Stimulated activated CD4-positive, alpha-beta T cell treated with anti-CD3 and anti-CD28 coated beads, TNF-alpha, amount 100 ng/mL, for 24 hours (primary cell): ENCODE data around the gene SMTNL1.
A peak's percentile ranks its signal among the peaks of the same experiment; 100 is the strongest.

Experiments used
- DNase-seq, 3 experiments: peaks; one replicate each; pipeline ENCODE4 v3.0.0-alpha.2; 2020; ENCODE audit warnings: low read depth in 3 of 3

The SMTNL1 gene

DNA sequence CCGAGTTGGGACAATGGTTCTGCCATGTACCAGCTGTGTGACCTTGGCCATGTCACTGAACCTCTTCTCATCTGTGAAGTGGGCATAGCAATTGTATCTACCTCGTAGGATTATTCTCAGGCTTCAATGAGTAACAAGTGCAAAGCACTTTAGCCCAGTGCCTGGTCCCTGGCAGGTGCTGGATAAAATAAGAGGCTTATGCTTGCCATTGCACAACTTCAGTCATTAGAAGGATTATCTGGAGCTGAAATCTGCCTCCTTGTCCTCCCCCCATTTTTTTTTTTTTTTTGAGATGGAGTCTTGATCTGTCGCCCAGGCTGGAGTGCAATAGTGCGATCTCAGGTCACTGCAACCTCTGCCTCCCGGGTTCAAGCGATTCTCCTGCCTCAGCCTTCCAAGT is 7.2 kb downstream of the SMTNL1 start:
- no peak for DNase-seq

DNA sequence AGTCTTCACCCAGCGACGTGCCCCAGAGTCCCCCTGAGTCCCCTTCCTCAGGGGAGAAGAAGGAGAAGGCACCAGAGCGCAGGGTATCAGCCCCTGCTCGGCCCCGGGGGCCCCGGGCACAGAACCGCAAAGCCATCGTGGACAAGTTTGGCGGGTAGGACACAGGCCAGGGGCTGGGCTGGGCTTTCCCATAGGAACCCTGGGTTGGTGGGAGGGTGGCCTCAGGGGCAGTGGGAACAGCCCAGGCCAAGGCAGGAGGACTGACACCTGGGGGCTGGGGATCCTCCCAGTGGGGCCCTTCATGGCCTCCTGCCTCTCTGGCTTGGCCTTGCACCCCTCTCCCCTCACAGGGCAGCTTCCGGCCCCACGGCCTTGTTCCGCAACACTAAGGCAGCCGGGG is 8.5 kb downstream of the SMTNL1 start:
- DNase-seq: no peak

DNA sequence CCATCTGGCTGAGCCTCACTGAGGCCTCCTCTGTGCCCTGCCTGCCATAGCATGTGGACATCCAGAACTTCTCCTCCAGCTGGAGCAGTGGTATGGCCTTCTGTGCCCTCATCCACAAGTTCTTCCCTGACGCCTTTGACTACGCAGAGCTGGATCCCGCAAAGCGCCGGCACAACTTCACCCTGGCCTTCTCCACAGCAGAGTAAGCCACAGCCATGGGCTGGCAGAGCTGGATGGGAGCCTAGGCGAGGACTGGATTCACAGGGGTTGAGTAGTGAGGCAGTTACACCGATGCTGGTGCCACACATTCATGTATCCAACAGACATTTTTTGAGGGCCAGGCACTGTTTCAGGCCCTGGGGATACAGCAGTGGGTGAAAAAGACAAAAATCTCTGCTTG is 9.1 kb downstream of the SMTNL1 start:
- no peak for DNase-seq

DNA sequence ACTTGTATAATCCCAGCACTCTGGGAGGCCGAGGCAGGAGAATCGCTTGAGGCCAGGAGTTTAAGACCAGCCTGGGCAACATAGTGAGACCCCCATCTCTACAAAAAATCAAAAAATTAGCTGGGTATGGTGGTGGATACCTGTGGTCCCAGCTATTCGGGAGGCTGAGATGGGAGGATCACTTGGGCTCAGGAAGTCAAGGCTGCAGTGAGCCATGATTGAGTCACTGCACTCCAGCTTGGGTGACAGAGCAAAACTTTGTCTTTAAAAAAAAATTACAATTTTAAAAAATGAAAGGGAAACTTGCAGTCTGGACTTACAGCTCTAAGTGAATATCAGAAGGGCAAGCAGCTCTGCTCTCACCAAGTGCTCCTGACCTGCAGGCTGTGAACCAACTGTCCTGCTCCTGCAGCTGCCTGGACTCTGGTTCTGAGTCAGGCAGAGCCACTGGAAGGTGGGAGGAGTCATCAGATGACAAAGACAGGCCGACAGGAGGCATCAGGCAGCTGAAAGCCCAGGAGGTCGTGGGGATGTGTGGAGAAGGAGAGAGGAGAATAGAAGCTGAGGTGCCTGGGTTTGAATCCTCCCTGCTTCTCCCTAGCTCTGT is 9.6 kb downstream of the SMTNL1 start:
- DNase-seq: no peak

DNA sequence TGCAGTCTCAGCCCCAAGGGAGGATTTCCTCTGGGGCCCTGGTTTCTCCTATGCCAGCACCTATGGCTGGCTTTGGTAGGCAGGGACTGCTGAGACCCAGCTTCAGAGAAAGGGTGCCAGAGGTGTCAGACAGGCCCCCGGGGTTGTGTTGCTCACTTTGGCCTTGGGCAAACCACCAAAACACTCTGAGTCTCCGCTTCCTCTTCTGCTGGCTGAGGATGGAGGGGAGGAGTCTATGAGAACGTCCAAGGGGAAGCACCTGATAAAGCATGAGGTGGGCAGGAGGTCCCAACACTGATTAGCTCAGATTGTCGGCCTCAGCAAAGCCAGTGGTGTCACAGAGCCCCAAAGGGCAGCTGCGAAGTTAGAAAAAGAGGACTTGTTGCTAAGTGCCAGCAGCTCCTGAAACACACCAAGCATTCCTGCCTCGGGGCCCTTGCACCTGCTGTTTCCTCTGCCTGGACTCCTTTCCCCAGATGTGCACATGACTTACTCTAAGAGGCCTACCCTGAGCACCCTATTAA is 10.5 kb downstream of the SMTNL1 start:
- no peak for DNase-seq

DNA sequence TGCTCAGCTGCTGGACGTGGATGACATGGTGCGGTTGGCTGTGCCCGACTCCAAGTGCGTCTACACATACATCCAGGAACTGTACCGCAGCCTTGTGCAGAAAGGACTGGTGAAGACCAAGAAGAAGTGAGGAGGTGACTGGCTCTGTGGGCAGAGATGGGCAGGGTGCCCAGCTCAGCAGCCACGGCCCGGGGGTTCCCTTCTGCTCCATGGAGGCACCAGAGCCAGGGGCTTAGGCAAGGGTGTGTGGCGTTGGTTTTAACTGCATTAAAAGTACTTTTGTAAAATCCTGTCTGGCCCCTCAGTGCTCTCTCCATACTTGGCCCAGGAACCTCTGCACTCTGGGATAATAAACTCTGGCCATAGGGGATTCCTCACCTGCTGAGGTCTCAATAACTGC is 12.6 kb downstream of the SMTNL1 start:
- DNase-seq: no peak

DNA sequence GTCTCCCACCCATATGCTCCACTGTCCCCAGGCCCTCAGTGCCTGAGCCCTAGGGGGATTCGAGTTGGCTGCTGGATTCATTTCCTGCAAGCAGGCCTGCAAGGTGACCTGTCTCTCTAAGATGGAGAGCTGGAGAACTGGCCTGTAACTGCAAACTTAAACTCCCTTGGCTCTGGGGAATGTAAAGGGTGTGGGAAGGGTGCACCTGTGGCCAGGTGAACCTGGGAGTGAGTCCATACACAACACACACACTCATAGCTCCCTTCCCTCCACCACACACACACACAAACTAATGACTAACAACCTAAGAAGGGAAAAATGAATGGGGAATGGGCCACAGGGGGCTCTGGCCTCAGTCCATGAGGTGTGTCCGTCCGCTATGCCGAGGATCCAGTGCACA is 14.5 kb downstream of the SMTNL1 start:
- no peak for DNase-seq

DNA sequence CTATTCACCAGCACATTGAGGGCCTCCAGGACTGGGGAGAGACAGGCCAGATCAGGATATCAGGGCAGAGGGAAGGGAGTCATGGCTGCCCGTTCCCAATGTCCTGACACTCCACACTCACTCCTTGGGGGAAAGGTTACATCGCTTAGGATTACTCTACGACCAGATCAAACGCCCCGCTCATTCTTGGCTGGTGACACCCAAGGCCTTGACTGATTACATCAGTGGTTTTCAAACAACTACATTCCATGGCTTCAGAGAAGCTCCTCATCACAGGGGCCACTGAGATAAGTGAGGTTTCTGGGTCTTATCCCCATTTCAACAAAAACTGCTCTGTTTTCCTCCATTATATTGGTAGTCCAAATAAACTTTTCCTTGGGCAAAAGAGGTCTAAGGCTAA is 15.1 kb downstream of the SMTNL1 start:
- DNase-seq: no peak

DNA sequence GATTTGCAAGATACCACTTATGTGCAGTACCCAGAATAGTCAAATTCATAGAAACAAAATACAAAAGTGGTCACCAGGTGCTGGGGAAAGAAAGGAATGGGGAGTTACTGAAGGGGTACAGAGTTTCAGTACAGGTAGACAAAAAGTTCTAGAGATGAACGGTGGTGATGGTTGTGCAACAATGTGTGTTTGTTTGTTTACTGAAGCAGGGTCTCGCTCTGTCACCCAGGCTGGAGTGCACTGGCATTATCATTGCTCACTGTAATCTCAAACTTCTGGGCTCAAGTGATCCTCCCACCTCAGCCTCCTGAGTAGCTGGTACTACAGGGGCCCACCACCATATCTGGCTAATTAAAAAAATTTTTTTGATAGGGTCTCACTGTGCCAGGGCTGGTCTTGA is 18.0 kb downstream of the SMTNL1 start:
- DNase-seq: no peak

DNA sequence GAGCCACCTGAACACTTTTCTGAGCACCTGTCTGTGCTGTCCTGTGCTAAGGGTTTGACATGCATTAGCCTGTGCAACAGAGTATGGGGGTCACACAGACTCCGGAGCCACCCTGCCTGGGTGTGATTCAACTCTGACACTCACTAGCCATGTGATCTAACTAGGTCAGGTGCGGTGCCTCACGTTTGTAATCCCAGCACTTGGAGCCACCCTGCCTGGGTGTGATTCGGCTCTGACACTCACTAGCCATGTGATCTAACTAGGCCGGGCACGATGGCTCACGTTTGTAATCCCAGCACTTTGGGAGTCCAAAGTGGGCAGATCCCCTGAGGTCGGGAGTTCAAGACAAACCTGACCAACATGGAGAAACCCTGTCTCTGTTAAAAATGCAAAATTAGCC is 18.6 kb downstream of the SMTNL1 start:
- DNase-seq: no peak

DNA sequence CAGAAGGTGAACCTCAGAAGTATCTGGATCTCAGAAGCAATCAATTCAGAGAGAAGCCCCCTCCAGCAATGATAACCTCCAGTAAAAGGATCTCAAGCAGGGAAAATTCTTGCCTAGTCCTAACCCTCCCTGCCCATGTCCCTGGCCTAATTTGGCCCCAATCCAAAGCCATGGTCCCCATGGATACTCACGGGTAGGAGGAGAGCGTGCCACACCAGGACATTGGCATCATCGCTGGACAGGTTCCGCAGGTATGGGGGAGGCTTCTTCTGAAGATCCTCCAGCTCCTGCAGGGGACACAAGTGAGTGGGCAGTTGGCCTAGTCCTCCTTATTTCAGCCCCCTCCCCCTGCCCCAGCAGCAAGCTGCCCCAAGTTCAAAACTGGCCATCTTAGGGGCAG is 22.8 kb downstream of the SMTNL1 start:
- no peak for DNase-seq

DNA sequence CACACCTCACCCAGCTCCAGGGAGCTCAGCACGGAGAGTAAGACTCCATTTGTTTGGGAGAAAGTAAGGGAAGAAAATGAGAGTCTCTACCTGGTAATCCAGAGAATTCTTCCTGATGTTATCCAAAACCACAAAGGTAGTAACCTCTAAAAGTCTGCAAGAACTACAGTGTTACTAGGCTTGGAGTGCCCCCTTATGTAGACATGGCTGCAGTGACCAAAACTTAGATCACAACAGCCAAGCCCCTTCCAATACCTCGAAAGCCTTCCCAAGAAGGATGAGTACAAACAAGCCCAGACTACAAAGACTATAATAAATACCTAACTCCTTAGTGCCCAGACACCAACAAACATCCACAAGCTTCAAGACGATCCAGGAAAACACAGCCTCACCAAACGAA is 25.2 kb downstream of the SMTNL1 start:
- DNase-seq: no peak

DNA sequence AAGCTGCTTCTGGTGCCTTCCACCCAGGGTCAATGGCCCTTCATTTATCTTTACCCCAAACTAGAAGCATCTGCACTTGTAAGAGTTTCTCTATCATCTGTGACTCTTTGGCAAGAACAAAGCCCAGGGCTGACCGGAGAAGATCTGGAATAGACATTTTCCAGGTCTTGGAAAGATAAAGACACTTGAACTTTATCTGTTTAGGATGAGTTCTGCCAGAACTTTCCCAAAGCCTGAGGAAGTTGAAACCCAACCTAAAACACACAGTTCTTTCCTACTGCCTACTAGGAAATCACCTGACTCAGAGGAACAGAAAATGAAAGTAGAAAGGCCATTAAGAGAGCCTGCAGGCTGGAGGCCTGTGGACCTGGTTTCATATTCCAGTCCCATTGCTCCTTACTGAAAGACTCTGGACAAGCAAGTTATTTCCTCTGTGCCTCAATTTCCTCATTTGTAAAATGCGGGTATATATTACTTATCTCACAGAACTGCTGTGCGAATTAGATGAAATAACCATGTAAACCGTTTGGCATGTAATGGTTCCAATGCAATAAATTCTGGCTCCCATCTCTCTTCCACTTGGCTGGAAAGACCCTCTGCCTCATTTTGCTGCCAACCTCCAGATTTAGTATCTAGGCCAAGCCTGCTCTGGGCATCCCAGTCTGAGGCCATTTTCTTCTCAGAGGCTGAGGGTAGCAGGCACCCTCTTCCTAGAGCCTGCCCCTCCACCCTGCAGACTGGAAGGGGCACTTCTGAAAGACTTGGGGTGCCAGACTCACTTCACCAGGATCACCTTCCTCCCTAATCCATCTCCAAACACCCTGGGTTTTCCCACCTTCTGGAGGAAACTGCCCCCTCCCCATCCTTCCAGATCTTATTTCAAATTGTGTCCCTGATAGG is 28.9 kb downstream of the SMTNL1 start:
- DNase-seq: peak in 1 of 3 experiments; percentile 16

DNA sequence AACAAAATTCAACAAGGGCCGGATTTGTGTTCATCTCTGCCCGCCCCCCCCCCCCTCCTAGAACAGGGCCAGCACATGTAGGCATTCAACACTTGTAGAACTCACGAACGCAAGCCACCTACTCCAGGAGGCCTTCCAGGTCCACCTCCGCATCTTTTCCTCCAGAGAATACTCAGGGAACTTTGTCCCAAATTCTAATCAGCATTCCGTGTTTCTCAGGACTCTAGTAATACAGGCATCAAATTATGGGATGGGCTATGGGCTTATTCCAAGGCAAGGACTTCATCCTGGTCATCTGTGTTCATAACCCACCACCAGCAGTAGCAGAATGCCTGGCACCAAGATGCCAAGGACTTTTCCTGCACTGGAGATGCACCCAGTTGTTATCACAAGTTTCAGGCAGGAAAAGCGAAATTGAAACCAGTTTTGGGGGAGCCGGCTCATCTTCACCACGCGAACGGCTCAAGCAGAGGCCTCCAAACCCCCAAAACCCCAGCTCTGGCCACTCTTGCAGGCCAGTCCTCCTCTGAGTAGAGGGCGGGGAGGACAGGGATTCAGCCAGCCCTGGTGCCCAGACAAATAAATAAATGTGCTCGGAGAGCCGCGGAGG is 29.6 kb downstream of the SMTNL1 start:
- peak in 1 of 3 experiments; percentile 14 for DNase-seq

DNA sequence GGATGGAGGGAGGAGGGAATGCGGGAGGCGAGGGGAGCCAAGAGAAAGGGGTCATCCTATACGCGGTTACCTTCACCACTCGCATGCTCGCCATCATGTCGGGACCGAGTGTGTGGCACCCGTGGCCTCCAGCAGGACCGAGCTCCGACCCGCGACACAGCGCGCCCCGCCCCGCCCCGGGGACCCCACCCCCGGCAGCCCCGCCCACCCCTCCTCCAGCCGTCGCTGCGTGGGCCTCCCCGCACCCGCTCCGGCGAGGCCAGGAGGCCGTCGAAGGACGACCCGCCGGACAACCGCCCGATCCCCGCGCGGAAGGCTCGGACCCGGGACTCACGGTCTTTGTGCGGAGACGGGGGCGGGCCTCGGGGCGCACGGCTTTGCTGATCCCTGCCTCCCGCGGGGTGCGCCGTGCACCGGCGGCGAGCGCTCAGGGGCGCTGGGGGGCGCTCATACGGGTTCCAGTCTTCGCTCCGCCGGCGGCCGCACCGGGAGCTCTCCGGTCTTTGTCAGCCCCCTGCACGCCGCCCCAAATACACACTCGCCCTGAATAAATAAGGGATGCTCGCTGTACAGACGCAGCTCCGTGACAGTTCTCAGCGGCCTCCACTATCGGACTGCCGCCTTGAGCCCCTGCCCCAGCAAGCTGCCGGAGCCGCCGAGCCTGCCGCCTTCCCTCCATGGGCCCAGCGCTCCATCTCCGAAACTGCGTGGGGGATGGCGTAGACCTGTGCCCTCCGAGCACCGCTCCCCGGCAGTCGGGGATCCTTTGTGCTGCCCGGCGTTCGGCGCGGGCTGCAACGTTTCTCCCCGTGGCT is 30.3 kb downstream of the SMTNL1 start, which contains the start of gene UBE2L6:
TSS of gene UBE2L6 (minus strand) at position 158 of the 815 bp plus-strand sequence. CDS start at position 97, 61 bp downstream.
- DNase-seq: peak; percentile 29 to 90 (median 78)

DNA sequence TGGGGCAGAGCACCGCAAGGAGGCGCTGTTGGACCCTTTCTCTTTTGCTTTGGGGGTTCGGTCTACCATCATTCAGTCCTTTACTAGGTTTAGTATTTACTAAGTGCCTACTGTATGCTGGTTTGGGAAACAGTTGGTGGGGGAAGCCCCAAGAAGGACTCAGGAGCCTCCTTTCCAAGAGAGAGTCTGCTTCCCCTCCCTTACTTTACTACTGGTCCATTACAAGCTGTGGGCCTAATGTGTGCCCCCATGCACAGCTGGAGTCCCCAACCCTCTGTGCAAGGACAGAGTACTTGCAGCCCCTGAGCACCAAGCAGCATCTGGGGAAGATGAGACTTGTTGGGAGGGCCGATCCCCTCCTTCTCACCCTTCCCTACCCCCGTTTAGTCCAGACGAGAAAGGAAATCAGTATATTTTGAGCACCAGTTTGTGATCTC is 31.0 kb downstream of the SMTNL1 start:
- peak in 1 of 3 experiments; percentile 80 for DNase-seq

DNA sequence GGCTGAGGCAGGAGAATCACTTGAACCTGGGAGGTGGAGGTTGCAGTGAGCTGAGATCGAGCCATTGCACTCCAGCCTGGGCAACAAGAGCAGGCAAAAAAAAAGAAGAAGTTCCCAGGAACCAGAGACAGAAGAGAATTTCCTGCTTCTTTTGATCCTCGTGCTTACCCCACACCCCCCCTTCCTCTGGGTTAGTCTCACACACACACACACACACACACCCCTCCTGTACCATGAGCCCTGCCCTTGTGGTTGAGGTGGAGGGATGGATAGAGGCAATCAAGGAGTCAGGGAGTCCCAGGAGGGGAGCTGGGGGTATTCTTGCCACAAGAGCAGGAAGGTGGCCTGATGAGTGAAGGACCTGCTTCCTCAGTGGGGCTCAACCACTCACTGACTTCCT is 34.2 kb downstream of the SMTNL1 start:
- DNase-seq: no peak

DNA sequence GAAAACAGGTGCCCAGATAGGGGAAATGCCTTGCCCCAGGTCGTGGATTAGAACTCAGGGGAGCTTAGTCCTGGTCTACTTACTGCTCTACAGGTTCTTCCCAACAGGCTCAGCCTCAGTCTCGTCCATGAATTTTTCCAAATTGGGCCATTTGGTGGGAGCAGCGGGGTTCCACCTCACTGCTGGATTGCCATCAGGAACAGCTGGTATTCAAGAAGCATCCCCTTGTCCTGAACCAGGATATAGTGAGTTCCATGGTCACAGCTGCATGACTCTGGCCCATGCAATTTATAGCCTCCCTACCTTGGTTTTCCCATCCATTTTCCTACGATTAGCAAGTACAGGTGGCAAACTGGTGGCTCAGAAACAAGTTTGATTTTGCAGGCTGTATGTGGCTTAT is 36.7 kb downstream of the SMTNL1 start:
- no peak for DNase-seq

DNA sequence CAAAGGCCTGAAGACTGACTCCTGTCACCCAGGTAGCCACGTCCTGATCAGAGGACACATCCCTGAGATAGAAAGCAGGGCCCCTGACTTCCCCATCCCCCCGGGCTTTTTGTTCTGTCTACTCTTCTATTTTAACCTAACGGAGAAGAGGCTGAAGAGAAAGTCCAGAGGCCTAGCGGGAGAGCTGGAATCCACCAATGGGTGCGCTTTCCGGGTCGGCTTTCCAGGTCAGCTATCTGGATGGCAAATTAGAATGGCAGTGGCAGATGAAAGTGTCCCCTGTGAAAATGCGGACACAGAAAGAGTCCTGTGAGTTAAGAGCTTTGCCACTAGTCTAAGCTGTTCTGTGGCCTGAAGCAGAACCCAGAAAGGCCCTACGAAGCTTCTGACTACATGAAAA is 46.9 kb downstream of the SMTNL1 start:
- DNase-seq: no peak

DNA sequence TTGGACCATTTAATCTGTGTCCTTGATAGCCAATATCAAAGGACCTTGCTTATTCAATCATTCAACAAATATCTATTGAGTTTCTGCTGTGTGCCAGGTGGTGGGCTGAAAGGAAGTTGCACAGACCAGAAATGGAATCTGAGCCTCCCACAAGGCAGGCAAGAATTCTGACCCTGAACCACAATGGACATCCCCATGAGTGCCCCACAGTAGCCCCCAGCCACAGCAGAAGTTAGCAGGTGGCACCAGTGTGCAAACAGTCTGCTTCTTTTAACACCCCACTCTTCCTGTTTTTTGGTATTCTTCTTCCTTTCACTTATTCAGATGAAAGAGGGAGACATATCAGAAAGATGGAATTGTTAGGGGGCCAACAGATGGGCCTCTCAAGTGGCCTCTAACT is 47.9 kb downstream of the SMTNL1 start:
- DNase-seq: no peak

DNA sequence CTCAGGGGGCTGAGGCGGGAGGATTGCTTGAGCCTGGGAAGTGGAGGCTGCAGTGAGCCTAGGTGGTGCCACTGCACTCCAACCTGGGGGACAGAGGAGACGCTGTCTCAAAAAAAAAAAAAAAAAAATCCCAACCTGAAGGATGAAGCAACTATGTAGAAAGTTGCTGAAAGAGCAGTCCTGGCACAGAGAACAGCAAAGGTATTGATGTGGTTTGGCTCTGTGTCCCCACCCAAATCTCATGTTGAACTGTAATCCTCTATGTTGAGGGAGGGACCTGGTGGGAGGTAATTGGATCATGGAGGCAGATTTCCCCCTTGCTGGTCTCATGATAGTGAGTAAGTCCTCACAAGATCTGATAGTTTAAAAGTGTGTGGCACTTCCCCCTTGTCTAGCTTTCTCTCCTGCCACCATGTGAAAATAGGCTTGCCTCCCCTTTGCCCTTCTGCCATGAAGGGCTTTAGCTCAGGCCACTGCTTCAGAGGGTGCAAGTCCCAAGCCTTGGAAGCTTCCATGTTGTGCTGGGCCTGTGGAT is 49.4 kb downstream of the SMTNL1 start:
- DNase-seq: no peak
